ENCODE measurements around the gene IKZF3.
"Not testable (repeated sequence)": the region's sequence is repeated elsewhere in the genome, so short reads cannot be mapped to it uniquely, and the experiment has no call there.

The IKZF3 gene

DNA sequence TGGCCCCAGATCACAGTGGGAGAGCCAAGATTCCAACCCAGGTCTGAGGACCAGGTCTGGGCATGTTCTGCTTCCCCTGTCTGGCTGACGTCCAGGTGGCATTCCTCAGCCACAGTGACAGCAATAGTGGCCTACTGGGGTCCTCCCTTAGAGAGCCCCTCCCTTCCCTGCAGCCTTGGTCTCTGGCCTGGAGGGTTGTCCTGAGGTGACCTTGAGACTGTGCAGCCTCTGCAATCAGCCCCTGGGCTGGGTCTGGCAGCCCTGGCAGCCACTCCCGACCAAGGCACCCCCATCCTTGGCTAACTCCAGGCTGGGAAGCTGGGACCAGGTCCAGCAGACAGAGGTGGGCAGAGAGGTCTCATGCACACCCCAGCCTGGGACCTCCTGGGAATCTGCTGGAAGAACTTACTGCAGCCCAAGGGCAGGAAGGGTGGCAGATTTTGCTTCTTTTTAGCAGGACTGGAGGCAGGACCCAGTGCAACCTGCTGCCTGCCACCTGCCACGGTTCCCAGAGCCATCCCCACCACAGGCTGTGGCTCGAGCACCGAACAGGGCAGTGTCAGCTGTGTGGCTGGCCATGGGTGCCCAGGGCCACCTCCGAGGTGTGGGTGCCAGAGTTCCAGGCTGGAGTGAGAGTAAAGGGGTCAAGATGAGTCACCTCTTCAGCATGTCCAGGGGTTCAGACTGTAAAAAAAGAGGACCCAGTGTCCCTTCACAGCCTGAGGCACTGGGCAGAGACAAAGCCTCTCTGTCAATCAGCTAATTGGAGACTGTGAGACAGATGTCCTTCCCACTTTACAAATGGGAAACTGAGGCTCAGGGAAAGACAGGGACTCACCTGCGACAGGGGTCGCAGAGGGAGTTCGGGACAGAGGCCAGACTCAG, 113.7 kb downstream of the IKZF3 start:
- DNase-seq (ENCODE audit: low spot score): no peak
- no peak overlapping the region for H3K27ac ChIP-seq (replicated peaks; ENCODE audit: low read length)

DNA sequence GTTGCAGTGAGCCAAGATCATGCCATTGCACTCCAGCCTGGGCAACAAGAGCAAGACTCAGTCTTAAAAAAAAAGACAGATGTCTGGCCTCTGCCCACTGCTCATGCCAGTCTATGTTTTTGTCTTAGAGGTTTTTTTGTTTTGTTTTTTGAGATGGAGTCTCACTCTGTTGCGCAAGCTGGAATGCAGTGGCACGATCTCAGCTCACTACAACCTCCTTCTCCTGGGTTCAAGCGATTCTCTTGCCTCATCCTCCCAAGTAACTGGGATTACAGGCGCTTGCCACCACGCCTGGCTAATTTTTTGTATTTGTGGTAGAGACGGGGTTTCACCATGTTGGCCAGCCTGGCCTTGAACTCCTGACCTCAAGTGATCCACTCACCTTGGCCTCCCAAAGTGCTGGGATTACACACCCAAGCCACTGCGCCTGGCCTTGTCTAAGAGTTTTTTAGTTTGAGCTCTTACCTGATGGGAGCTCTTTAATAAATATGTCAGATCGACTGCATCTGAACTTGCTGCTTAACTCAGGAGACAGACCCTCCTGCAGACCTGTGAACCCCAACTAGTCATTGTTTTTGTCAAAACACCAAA, 115.6 kb downstream of the IKZF3 start:
- H4K8ac ChIP-seq (ENCODE audit: low read depth, low read length); H2BK120ac ChIP-seq (ENCODE audit: low read depth, low read length); H3K9ac ChIP-seq (ENCODE audit: low read depth, low read length, poor library complexity); H3K27ac ChIP-seq (replicated peaks; ENCODE audit: low read length); H3K14ac ChIP-seq (ENCODE audit: low read length); H3K36me3 ChIP-seq (replicated peaks in 1 of 2; ENCODE audit: control insufficient read depth in 2 of 2, insufficient read depth in 2 of 2, low read length in 2 of 2); H3K4me3 ChIP-seq (ENCODE audit: low read length in 2 of 2); H3K9me3 ChIP-seq (replicated peaks in 1 of 2; ENCODE audit: control insufficient read depth in 2 of 2, insufficient read depth in 1 of 2, low read depth in 1 of 2, low read length in 2 of 2); H3K4me1 ChIP-seq (ENCODE audit: control insufficient read depth in 2 of 2, insufficient read depth in 1 of 2, low read depth in 1 of 2, low read length in 2 of 2); H2AK5ac ChIP-seq (ENCODE audit: low read depth, low read length); H3K18ac ChIP-seq (ENCODE audit: low read length); H3K4me2 ChIP-seq (ENCODE audit: insufficient read depth, low read length, poor library complexity, severe bottlenecking); DNase-seq (ENCODE audit: low spot score); H4K91ac ChIP-seq (ENCODE audit: low read depth, low read length, poor library complexity); H2BK15ac ChIP-seq (ENCODE audit: low read length); H3K79me1 ChIP-seq (ENCODE audit: low read depth, low read length); H3K23ac ChIP-seq (ENCODE audit: low read depth, low read length, poor library complexity); H2AFZ ChIP-seq (ENCODE audit: low read length); H3K4ac ChIP-seq (ENCODE audit: low read length); H2BK12ac ChIP-seq (ENCODE audit: low read length); H2BK5ac ChIP-seq (ENCODE audit: low read length): not testable (repeated sequence)
- peaks cover 0 to 52% (median 6%) of the 10 kb centered on the region in 3 experiments for H3K27me3 ChIP-seq (ENCODE audit: control insufficient read depth in 3 of 3, insufficient read depth in 3 of 3, low read depth in 1 of 3, low read length in 3 of 3)
- no CpG with 5 or more reads among the region's 8 CpGs for whole genome bisulfite sequencing, 2 donors (ENCODE audit: extremely low coverage in 2 of 2, insufficient read length in 2 of 2, insufficient replicate concordance in 1 of 2)

More for the DNA sequence above, 113.7 kb downstream of the IKZF3 start:
- H3K9ac ChIP-seq (ENCODE audit: low read depth, low read length, poor library complexity): peak overlapping the region; percentile 64
- peak overlapping the region; percentile 84 for H3K18ac ChIP-seq (ENCODE audit: low read length)
- no peak overlapping the region for H2BK120ac ChIP-seq (ENCODE audit: low read depth, low read length)
- WGBS, 2 donors (ENCODE audit: extremely low coverage in 2 of 2, insufficient read length in 2 of 2, insufficient replicate concordance in 1 of 2): no CpG with 5 or more reads among the region's 9 CpGs
- H2BK12ac ChIP-seq (ENCODE audit: low read length): no peak overlapping the region
- H3K4me1 ChIP-seq (ENCODE audit: control insufficient read depth in 2 of 2, insufficient read depth in 1 of 2, low read depth in 1 of 2, low read length in 2 of 2): peaks cover 1 to 4% of the 10 kb centered on the region in 2 donors
- H3K14ac ChIP-seq (ENCODE audit: low read length): peak overlapping the region; percentile 67
- H3K36me3 ChIP-seq (replicated peaks in 1 of 2; ENCODE audit: control insufficient read depth in 2 of 2, insufficient read depth in 2 of 2, low read length in 2 of 2): no peaks in the 10 kb centered on the region
- no peak overlapping the region for H3K4me3 ChIP-seq (ENCODE audit: low read length in 2 of 2)
- peaks cover 3% of the 10 kb centered on the region for H3K79me1 ChIP-seq (ENCODE audit: low read depth, low read length)
- no peak overlapping the region for H2AK5ac ChIP-seq (ENCODE audit: low read depth, low read length)
- H3K4ac ChIP-seq (ENCODE audit: low read length): no peak overlapping the region
- no peak overlapping the region for H2BK5ac ChIP-seq (ENCODE audit: low read length)
- H3K4me2 ChIP-seq (ENCODE audit: insufficient read depth, low read length, poor library complexity, severe bottlenecking): no peak overlapping the region
- no peak overlapping the region for H4K8ac ChIP-seq (ENCODE audit: low read depth, low read length)
- H3K27me3 ChIP-seq (ENCODE audit: control insufficient read depth in 3 of 3, insufficient read depth in 3 of 3, low read depth in 1 of 3, low read length in 3 of 3): peaks cover 0 to 40% (median 13%) of the 10 kb centered on the region in 3 experiments
- H3K23ac ChIP-seq (ENCODE audit: low read depth, low read length, poor library complexity): no peak overlapping the region
- peaks cover 2% of the 10 kb centered on the region in 2 donors for H3K9me3 ChIP-seq (replicated peaks in 1 of 2; ENCODE audit: control insufficient read depth in 2 of 2, insufficient read depth in 1 of 2, low read depth in 1 of 2, low read length in 2 of 2)
- H2BK15ac ChIP-seq (ENCODE audit: low read length): peak overlapping the region; percentile 16
- H4K91ac ChIP-seq (ENCODE audit: low read depth, low read length, poor library complexity): no peak overlapping the region
- H2AFZ ChIP-seq (ENCODE audit: low read length): no peak overlapping the region

DNA sequence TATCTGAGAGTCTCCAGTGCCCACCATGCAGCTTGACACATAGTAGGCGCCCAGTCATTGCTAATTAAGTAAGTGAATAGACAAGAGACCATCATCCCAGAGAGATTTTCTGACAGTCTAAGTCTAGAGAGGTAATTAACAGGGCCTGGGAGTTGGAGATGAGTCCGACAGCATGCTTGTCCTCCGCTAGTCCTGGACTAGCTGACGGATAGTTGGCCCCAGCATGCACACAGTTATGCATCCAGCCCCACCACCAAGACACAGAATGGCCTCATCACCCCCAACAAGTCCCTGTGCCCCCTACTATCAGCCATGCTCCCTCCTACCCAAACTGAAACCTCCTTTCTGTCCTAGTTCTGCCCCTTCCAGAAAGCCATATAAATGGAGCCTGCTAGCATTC, 116.4 kb downstream of the IKZF3 start:
- peaks cover 3% of the 10 kb centered on the region for H3K79me1 ChIP-seq (ENCODE audit: low read depth, low read length)
- H2BK5ac ChIP-seq (ENCODE audit: low read length): no peak overlapping the region
- no peak for DNase-seq (ENCODE audit: low spot score)
- H2BK15ac ChIP-seq (ENCODE audit: low read length): no peak overlapping the region
- no CpG with 5 or more reads among the region's 4 CpGs for WGBS, 2 donors (ENCODE audit: extremely low coverage in 2 of 2, insufficient read length in 2 of 2, insufficient replicate concordance in 1 of 2)
- H2BK120ac ChIP-seq (ENCODE audit: low read depth, low read length): no peak overlapping the region
- peaks cover 0 to 52% (median 0%) of the 10 kb centered on the region in 3 experiments for H3K27me3 ChIP-seq (ENCODE audit: control insufficient read depth in 3 of 3, insufficient read depth in 3 of 3, low read depth in 1 of 3, low read length in 3 of 3)
- no peak overlapping the region for H3K4ac ChIP-seq (ENCODE audit: low read length)
- H4K91ac ChIP-seq (ENCODE audit: low read depth, low read length, poor library complexity): no peak overlapping the region
- H3K18ac ChIP-seq (ENCODE audit: low read length): peak overlapping the region; percentile 64
- no peak overlapping the region for H2AFZ ChIP-seq (ENCODE audit: low read length)
- H3K4me3 ChIP-seq (ENCODE audit: low read length in 2 of 2): no peak overlapping the region
- H4K8ac ChIP-seq (ENCODE audit: low read depth, low read length): no peak overlapping the region
- H3K27ac ChIP-seq (replicated peaks; ENCODE audit: low read length): no peak overlapping the region
- H3K23ac ChIP-seq (ENCODE audit: low read depth, low read length, poor library complexity): peak overlapping the region; percentile 31
- H2BK12ac ChIP-seq (ENCODE audit: low read length): no peak overlapping the region
- no peaks in the 10 kb centered on the region for H3K9me3 ChIP-seq (replicated peaks in 1 of 2; ENCODE audit: control insufficient read depth in 2 of 2, insufficient read depth in 1 of 2, low read depth in 1 of 2, low read length in 2 of 2)
- no peak overlapping the region for H2AK5ac ChIP-seq (ENCODE audit: low read depth, low read length)
- no peak overlapping the region for H3K14ac ChIP-seq (ENCODE audit: low read length)
- no peaks in the 10 kb centered on the region for H3K36me3 ChIP-seq (replicated peaks in 1 of 2; ENCODE audit: control insufficient read depth in 2 of 2, insufficient read depth in 2 of 2, low read length in 2 of 2)
- H3K4me1 ChIP-seq (ENCODE audit: control insufficient read depth in 2 of 2, insufficient read depth in 1 of 2, low read depth in 1 of 2, low read length in 2 of 2): peaks cover 0 to 2% of the 10 kb centered on the region in 2 donors
- H3K4me2 ChIP-seq (ENCODE audit: insufficient read depth, low read length, poor library complexity, severe bottlenecking): peak overlapping the region; percentile 18
- no peak overlapping the region for H3K9ac ChIP-seq (ENCODE audit: low read depth, low read length, poor library complexity)

DNA sequence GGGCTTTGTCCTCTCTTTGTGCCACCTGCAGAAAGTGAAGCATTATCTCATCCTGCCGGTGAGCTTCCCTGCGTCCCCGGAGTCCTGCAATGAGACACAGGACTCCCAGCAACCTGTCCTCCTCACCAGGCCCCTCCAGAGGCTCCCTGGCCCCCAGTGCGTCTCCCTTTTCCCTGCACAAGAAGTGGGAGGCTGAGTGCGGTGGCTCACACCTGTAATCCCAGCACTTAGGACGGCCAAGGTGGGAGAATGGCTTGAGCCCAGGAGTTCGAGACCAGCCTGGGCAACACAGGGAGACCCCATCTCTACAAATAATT, 118.0 kb downstream of the IKZF3 start:
- no peak overlapping the region for H2BK5ac ChIP-seq (ENCODE audit: low read length)
- no peak overlapping the region for H3K9ac ChIP-seq (ENCODE audit: low read depth, low read length, poor library complexity)
- no peak overlapping the region for H2BK120ac ChIP-seq (ENCODE audit: low read depth, low read length)
- peak overlapping the region; percentile 66 for H3K4ac ChIP-seq (ENCODE audit: low read length)
- H3K23ac ChIP-seq (ENCODE audit: low read depth, low read length, poor library complexity): no peak overlapping the region
- no peak overlapping the region for H3K27ac ChIP-seq (replicated peaks; ENCODE audit: low read length)
- peaks cover 0 to 2% of the 10 kb centered on the region in 2 donors for H3K4me1 ChIP-seq (ENCODE audit: control insufficient read depth in 2 of 2, insufficient read depth in 1 of 2, low read depth in 1 of 2, low read length in 2 of 2)
- H3K4me2 ChIP-seq (ENCODE audit: insufficient read depth, low read length, poor library complexity, severe bottlenecking): no peak overlapping the region
- H4K8ac ChIP-seq (ENCODE audit: low read depth, low read length): no peak overlapping the region
- no peak overlapping the region for H2BK15ac ChIP-seq (ENCODE audit: low read length)
- peaks cover 0 to 67% (median under 1%) of the 10 kb centered on the region in 3 experiments for H3K27me3 ChIP-seq (ENCODE audit: control insufficient read depth in 3 of 3, insufficient read depth in 3 of 3, low read depth in 1 of 3, low read length in 3 of 3)
- H3K18ac ChIP-seq (ENCODE audit: low read length): no peak overlapping the region
- WGBS, 2 donors (ENCODE audit: extremely low coverage in 2 of 2, insufficient read length in 2 of 2, insufficient replicate concordance in 1 of 2): no CpG with 5 or more reads among the region's 7 CpGs
- peaks cover 3% of the 10 kb centered on the region for H3K79me1 ChIP-seq (ENCODE audit: low read depth, low read length)
- no peaks in the 10 kb centered on the region for H3K36me3 ChIP-seq (replicated peaks in 1 of 2; ENCODE audit: control insufficient read depth in 2 of 2, insufficient read depth in 2 of 2, low read length in 2 of 2)
- no peak for DNase-seq (ENCODE audit: low spot score)
- H3K14ac ChIP-seq (ENCODE audit: low read length): no peak overlapping the region
- no peak overlapping the region for H2AFZ ChIP-seq (ENCODE audit: low read length)
- no peak overlapping the region for H3K4me3 ChIP-seq (ENCODE audit: low read length in 2 of 2)
- no peaks in the 10 kb centered on the region for H3K9me3 ChIP-seq (replicated peaks in 1 of 2; ENCODE audit: control insufficient read depth in 2 of 2, insufficient read depth in 1 of 2, low read depth in 1 of 2, low read length in 2 of 2)
- H2BK12ac ChIP-seq (ENCODE audit: low read length): peak overlapping the region; percentile 73
- peak overlapping the region; percentile 46 for H2AK5ac ChIP-seq (ENCODE audit: low read depth, low read length)
- no peak overlapping the region for H4K91ac ChIP-seq (ENCODE audit: low read depth, low read length, poor library complexity)
